Measurements from ENCODE around the gene NRGN.

GRCh38 chr11:124707829-124708228 lies 31.9 kb upstream of the NRGN start:
- TF ChIP-seq POLR2AphosphoS5 (IDR thresholded peaks at IDR 0.05; ENCODE audit: low read depth, low read length) (no peak), REST (IDR thresholded peaks at IDR 0.05; ENCODE audit: insufficient read depth in 1 of 2, low read depth in 2 of 2, low read length in 2 of 2) (no peak)
